ENCODE measurements around the gene TCEANC2.
"Not testable (repeated sequence)": the region's sequence is repeated elsewhere in the genome, so short reads cannot be mapped to it uniquely, and the experiment has no call there.

Gene TCEANC2

DNA sequence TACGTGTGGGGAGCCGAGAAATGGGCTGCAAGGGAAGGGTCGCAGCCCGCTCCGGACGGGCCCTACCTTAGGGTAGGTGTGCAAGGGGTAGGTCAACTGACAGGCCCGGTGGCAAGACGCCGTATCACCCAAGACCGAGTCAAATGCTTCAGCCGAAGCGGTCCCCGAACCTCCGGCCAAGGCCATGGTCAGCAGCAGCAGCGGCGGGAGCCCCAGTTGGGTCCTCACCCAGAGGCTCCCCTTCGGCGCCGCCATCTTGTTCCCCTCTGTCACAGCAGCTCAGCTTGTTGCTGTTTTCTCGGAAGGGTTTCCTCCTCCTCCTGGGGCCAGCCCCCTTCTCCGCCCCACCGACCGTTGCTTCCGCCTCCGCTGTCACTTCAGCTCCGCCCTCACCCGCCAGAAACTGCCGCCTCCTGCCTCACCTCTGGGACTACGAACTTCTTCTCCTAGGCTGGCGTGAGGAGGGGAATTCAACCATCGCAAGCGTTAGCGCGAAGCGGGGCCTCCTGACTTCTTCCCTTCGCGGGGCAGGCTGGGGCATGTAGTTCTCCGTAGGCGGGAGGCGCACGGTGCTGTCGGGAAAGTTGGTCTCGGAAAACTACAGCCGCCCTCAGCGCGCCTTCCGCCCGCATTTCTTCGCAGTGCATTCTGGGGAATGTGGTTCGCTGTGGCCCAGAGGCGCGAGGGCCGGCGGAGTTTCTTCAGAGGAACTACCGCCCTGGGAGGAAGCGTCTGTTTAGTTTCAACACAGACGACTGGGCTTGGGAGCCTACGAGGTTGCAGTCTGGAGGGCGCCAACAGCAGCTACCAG lies at the start of gene TCEANC2, which contains the start of gene TMEM59:
Gene TCEANC2, plus strand, starts transcription at position 675 of the 811 bp plus-strand sequence. CDS start 815 bp downstream, outside the sequence.
Gene TMEM59, minus strand, starts transcription at position 271 of the 811 bp plus-strand sequence. Its CDS starts 16 bp downstream, at position 255.
- TF ChIP-seq, protein P1, sequence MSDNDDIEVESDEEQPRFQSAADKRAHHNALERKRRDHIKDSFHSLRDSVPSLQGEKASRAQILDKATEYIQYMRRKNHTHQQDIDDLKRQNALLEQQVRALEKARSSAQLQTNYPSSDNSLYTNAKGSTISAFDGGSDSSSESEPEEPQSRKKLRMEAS (IDR thresholded peaks at IDR 0.05; ENCODE audit: low read depth, low read length): peak; percentile 68; the same call in 1 of the 2 replicates
- TF ChIP-seq POLR2A (IDR thresholded peaks at IDR 0.05; ENCODE audit: extremely low read depth, insufficient read length) (peak; percentile 87), MYC (IDR thresholded peaks at IDR 0.05; ENCODE audit: low read depth, low read length) (peak; percentile 72)
- TF ChIP-seq, protein P2, sequence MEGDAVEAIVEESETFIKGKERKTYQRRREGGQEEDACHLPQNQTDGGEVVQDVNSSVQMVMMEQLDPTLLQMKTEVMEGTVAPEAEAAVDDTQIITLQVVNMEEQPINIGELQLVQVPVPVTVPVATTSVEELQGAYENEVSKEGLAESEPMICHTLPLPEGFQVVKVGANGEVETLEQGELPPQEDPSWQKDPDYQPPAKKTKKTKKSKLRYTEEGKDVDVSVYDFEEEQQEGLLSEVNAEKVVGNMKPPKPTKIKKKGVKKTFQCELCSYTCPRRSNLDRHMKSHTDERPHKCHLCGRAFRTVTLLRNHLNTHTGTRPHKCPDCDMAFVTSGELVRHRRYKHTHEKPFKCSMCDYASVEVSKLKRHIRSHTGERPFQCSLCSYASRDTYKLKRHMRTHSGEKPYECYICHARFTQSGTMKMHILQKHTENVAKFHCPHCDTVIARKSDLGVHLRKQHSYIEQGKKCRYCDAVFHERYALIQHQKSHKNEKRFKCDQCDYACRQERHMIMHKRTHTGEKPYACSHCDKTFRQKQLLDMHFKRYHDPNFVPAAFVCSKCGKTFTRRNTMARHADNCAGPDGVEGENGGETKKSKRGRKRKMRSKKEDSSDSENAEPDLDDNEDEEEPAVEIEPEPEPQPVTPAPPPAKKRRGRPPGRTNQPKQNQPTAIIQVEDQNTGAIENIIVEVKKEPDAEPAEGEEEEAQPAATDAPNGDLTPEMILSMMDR (IDR thresholded peaks at IDR 0.05; ENCODE audit: low read depth, low read length): no peak
- peak within 1 kb of the TSS; percentile 97 for H3K4me3 ChIP-seq (ENCODE audit: low read depth, low read length)
- peak; percentile 99 for DNase-seq (ENCODE audit: low read depth)

DNA sequence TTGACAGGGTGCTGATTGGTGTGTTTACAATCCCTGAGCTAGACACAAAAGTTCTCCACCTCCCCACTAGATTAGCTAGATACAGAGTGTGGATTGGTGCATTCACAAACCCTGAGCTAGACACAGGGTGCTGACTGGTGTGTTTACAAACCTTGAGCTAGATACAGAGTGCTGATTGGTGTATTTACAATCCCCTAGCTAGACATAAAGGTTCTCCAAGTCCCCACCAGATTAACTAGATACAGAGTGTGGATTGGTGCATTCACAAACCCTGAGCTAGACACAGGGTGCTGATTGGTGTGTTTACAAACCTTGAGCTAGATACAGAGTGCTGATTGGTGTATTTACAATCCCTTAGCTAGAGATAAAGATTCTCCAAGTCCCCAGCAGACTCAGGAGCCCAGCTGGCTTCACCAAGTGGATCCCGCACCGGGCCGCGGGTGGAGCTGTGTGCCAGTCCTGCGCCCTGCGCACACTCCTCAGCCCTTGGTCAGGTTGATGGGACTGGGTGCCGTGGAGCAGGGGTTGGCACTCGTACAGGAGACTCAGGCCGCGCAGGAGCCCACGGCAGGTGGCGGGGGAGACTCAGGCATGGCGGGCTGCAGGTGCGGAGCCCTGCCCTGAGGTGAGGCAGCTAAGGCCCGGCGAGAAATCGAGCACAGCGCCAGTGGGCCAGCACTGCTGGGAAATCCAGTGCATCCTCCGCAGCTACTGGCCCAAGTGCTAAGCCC lies 49.5 kb upstream of the TCEANC2 start:
- not testable (repeated sequence) for DNase-seq (ENCODE audit: low read depth)

DNA sequence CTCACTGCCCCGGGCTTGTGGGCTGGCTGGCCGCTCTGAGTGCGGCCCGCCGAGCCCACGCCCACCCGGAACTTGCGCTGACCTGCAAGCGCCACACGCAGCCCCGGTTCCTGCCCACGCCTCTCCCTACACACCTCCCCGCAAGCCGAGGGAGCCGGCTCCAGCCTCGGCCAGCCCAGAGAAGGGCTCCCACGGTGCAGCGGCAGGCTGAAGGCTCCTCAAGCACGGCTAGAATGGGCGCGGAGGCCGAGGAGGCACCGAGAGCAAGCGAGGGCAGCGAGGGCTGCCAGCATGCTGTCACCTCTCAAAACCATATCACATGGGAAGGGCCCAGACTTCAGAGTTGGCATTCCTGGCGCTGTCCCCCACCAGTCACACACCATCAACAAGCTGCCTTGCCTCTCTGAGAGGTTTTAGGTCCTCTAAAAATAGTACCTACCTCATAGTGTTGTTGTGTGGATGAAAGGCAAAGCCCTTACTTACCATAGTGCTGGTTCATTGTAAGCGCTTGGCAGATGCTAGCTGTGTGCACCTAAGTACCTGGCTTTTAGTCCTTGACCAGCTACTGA lies 48.8 kb upstream of the TCEANC2 start:
- no peak for DNase-seq (ENCODE audit: low read depth)
- no peak for TF ChIP-seq MYC (IDR thresholded peaks at IDR 0.05; ENCODE audit: low read depth, low read length)
- no peak for TF ChIP-seq POLR2A (IDR thresholded peaks at IDR 0.05; ENCODE audit: extremely low read depth, insufficient read length)
- TF ChIP-seq, protein P2 (IDR thresholded peaks at IDR 0.05; ENCODE audit: low read depth, low read length): no peak
- TF ChIP-seq, protein P1 (IDR thresholded peaks at IDR 0.05; ENCODE audit: low read depth, low read length): no peak
- H3K4me3 ChIP-seq (ENCODE audit: low read depth, low read length): no peak overlapping the region

More for the DNA sequence above, 49.5 kb upstream of the TCEANC2 start:
- H3K4me3 ChIP-seq (ENCODE audit: low read depth, low read length): not testable (repeated sequence)

DNA sequence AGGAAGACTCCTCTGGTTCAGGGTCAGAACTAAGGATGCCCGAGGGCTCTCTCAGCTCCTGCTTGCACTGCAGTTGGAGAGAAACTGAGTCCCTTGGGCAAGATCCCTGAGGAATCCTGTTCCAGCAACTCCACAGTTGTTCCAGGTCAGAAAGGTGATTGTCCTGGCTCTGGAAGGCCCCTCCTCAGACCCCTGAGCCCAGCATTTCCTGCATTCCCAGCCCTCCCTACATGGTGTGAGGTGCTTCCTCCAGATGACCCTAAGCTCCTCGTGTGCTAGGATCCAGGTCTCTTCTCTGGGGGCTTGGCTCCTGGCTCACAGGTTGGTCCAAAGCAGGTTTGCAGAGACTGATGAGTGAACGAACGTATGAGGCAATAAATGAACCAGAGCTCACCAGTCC lies 46.9 kb upstream of the TCEANC2 start:
- no peak for DNase-seq (ENCODE audit: low read depth)

DNA sequence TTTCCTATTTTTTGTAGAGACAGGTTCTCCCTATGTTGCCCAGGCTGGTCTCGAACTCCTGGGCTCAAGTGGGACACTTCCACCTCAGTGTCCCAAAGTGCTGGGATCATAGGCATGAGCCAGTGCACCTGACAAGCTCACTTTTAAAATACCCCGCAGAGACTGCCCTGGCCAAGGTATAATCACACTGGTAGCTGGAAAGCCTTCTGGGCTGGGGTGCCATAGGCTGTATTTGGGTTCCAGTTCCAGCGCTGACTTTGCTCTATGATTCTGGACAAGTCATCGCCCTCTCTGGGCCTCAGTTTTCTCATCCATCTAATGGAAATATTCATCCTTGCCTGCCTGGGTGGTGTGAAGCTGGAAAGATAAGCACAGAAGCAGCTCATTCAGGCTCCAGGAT lies 45.8 kb upstream of the TCEANC2 start:
- no peak for TF ChIP-seq MYC (IDR thresholded peaks at IDR 0.05; ENCODE audit: low read depth, low read length)
- TF ChIP-seq, protein P1 (IDR thresholded peaks at IDR 0.05; ENCODE audit: low read depth, low read length): no peak
- no peak for TF ChIP-seq POLR2A (IDR thresholded peaks at IDR 0.05; ENCODE audit: extremely low read depth, insufficient read length)
- TF ChIP-seq, protein P2 (IDR thresholded peaks at IDR 0.05; ENCODE audit: low read depth, low read length): no peak
- H3K4me3 ChIP-seq (ENCODE audit: low read depth, low read length): no peak overlapping the region
- DNase-seq (ENCODE audit: low read depth): no peak

More for the DNA sequence above, 46.9 kb upstream of the TCEANC2 start:
- H3K4me3 ChIP-seq (ENCODE audit: low read depth, low read length): no peak overlapping the region
- no peak for TF ChIP-seq MYC (IDR thresholded peaks at IDR 0.05; ENCODE audit: low read depth, low read length)
- TF ChIP-seq, protein P1 (IDR thresholded peaks at IDR 0.05; ENCODE audit: low read depth, low read length): no peak

DNA sequence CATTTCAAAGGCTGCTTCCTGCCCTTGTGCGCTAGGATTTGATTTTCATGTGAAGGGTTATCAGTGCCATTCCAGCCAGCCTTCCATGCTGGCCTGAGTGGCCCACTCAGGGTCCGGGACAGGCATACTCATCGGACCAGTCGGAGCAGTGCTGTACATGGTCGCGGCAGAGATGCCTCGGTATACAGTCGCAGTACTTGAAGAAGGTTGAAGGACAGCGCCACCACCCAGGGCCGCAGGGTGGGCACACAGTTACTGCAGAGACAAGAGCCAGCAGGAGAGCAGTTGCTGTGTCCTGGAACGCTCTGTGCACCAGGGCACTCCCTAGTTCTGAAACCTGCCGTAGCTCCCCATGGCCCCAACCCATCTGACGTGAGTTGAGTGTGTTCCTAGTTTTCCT lies 44.5 kb upstream of the TCEANC2 start:
- TF ChIP-seq, protein P1 (IDR thresholded peaks at IDR 0.05; ENCODE audit: low read depth, low read length): no peak
- TF ChIP-seq MYC (IDR thresholded peaks at IDR 0.05; ENCODE audit: low read depth, low read length): no peak
- TF ChIP-seq, protein P2 (IDR thresholded peaks at IDR 0.05; ENCODE audit: low read depth, low read length): no peak
- no peak for TF ChIP-seq POLR2A (IDR thresholded peaks at IDR 0.05; ENCODE audit: extremely low read depth, insufficient read length)
- H3K4me3 ChIP-seq (ENCODE audit: low read depth, low read length): no peak overlapping the region
- DNase-seq (ENCODE audit: low read depth): no peak
